Natural killer cell treated with Interleukin-12 subunit alpha and Interleukin-12 subunit beta and Interleukin-15 and Interleukin-18, amount 100 ng/mL, for 72 hours (primary cell): ENCODE data around the gene BTBD17. TPM values are rescaled to one million over a fixed set of nuclear protein-coding genes. Genes with fewer than 3 reads are reported as not detected.

Source experiments
- ATAC-seq, 2 donors: fragments of 150-1000 bp; cut with Tn5 transposase in 1 of 2; sonication (Bioruptor Pico), chemical (Tn5 transposase) in 1 of 2; 2 replicates each; pipeline ENCODE4 v1.10.0; 2021
- DNase-seq: peaks from one replicate; pipeline ENCODE4 v3.0.0; 2022; ENCODE audit warnings: low spot score
- H3K27ac Mint-ChIP-seq, 2 donors: 1 replicate in 1 of 2; 2 replicates in 1 of 2; pipeline ENCODE4 v1.8.0; 2022; ENCODE audit warnings: mixed read lengths in 2 of 2, mild to moderate bottlenecking in 1 of 2, moderate library complexity in 1 of 2
- H3K27me3 Mint-ChIP-seq, 2 donors: 1 replicate in 1 of 2; 2 replicates in 1 of 2; pipeline ENCODE4 v1.8.0; 2022; ENCODE audit warnings: mixed read lengths in 2 of 2
- H3K36me3 Mint-ChIP-seq: one replicate; pipeline ENCODE4 v1.8.0; 2022; ENCODE audit warnings: mixed read lengths
- H3K4me1 Mint-ChIP-seq, 2 donors: 1 replicate in 1 of 2; 2 replicates in 1 of 2; pipeline ENCODE4 v1.8.0; 2022; ENCODE audit warnings: low read depth in 2 of 2, mixed read lengths in 2 of 2, mild to moderate bottlenecking in 1 of 2
- H3K4me3 Mint-ChIP-seq: one replicate; pipeline ENCODE4 v1.8.0; 2022; ENCODE audit warnings: mixed read lengths
- H3K9me3 Mint-ChIP-seq: 2 replicates; pipeline ENCODE4 v1.8.0; 2022; ENCODE audit warnings: mixed read lengths
- total RNA-seq, 2 donors: library from RNA; stranded (reverse); gene quantifications; one replicate each; pipeline ENCODE4 v1.2.3, GENCODE V29; 2022

The BTBD17 gene
- total RNA-seq, 2 donors from 2014 or later, result not detected

DNA sequence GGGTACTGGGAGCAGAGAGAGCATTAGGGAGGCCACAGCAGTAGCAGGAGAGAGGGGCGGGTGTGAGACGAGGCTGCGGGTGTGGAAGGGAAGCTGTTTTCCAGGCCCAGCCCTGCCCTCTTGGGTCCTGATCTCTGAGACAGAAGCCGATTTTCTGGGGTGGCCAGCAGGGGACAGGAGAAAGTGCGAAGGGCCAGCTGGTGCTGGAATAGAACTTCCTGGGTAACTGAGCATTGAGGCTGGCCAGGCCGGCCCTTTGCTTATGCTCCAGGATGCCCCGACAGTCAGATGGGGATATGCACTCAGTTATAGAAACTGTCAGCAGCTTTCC is 804 bp downstream of the BTBD17 start:
- peaks cover 13 to 17% of the 10 kb centered on the region in 2 donors for H3K27me3 Mint-ChIP-seq
- no peak overlapping the region for H3K4me3 Mint-ChIP-seq
- no peaks in the 10 kb centered on the region for H3K36me3 Mint-ChIP-seq
- no peaks in the 10 kb centered on the region for H3K9me3 Mint-ChIP-seq
- H3K27ac Mint-ChIP-seq, result no peak overlapping the region
- DNase-seq, result no peak
- peaks cover 0 to 3% of the 10 kb centered on the region in 2 donors for H3K4me1 Mint-ChIP-seq
- no peak for ATAC-seq

DNA sequence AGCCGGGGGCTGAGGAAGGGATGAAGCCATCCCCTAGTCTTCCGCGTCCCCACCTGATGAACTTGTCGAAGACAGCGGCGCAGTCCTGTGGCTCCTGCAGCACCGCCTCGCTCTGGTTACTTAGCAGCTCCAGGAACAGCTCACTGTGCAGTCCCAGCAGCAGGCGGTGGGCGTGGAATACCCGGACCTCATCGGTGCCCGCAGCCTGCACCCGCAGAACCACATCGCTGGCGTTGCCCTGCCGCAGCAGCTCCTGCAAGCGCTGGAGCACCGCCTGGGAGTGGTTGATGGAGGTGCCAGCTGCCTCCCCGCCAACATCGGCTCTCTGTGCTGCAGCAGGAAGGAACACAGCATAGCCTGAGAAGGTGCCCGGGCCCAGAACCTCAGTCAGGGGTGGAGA is 1.8 kb downstream of the BTBD17 start:
- H3K9me3 Mint-ChIP-seq, result no peaks in the 10 kb centered on the region
- peaks cover 0 to 3% of the 10 kb centered on the region in 2 donors for H3K4me1 Mint-ChIP-seq
- peaks cover 13 to 17% of the 10 kb centered on the region in 2 donors for H3K27me3 Mint-ChIP-seq
- no peak for ATAC-seq
- H3K36me3 Mint-ChIP-seq, result no peaks in the 10 kb centered on the region
- H3K4me3 Mint-ChIP-seq, result no peak overlapping the region
- no peak for DNase-seq
- H3K27ac Mint-ChIP-seq, result no peak overlapping the region

DNA sequence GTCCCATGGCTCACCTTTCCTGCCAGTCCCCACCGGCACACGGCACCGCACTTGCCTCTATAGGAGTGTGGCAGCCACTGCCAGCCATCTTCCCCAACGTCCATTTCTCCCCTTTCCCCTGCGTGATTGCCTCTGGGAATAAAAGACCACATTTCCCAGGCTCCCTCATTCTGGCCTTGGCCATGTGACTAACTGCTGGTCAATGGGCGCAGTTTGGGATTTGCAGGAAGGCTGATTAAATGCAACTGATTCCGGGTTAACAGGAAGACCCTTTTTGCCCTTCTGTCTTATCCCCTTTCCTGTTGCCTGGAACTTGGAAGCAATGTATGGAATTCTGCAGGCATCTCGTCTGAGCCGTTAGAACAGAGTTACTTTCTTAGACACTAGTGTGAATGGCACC is 3.0 kb downstream of the BTBD17 start:
- H3K27me3 Mint-ChIP-seq, result peaks cover 17 to 22% of the 10 kb centered on the region in 2 donors
- H3K9me3 Mint-ChIP-seq, result no peaks in the 10 kb centered on the region
- no peak overlapping the region for H3K4me3 Mint-ChIP-seq
- ATAC-seq (no peak), DNase-seq (no peak)
- H3K27ac Mint-ChIP-seq, result no peak overlapping the region
- no peaks in the 10 kb centered on the region for H3K36me3 Mint-ChIP-seq
- peaks cover 0 to 7% of the 10 kb centered on the region in 2 donors for H3K4me1 Mint-ChIP-seq

DNA sequence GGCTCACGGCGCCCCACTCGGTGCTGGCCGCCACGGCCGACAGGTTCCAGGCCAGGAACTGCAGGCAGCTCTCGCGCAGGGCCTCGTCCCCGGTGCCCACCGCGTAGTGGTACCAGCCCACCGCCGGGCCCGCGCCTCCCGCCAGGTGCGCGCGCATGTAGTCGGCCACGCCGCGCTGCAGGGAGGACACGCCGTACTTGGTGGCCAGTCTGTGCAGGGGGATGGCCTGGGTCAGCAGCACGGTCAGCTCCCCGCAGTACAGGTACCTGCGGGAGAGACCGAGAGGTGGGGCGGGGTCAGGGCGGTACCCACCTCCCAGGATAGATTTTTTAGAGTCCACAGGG is 4.2 kb downstream of the BTBD17 start:
- Mint-ChIP-seq H3K4me3 (no peak overlapping the region), H3K9me3 (no peaks in the 10 kb centered on the region), H3K27me3 (peaks cover 17 to 26% of the 10 kb centered on the region in 2 donors), H3K27ac (no peak overlapping the region), H3K4me1 (peaks cover 0 to 7% of the 10 kb centered on the region in 2 donors), H3K36me3 (no peaks in the 10 kb centered on the region)
- DNase-seq, result no peak
- no peak for ATAC-seq

DNA sequence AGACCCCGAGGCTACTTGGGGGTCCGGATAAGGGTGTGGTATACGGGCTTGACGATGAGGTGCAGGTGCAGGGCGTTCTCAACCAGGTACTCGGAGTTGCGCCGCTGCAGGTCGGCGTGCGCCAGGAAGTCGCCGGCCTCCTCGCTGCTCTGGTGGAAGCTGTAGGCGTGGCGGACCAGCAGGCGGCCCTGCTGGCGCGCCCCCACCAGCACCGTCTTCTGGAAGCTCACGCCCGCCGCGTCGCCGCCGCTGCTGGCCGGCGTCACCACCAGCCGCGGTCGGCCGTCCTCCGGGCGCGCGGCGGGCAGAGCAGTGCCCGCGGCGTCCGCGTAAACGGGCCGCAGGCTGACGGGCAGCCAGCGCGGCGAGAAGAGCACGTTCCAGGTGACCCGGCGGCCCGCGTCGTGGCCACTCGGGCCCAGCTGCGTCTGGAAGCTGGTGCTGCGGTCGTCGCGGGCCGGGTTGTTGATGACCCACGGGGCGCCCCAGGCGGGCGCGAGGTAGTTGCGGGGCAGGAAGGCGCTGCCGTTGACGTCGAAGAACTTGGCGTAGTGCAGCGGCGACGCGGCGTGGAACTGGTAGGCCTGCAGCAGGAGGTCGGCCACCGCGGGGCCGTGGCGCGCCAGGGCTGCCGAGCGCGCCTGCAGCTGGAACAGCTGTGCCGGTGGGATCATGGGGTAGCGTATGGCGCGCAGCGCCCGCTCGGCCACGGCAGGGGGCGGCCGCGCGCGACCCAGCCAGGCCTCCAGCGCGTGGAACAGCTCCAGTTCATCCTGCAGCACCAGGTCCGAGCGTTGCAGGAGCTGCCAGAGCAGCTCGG is 4.8 kb downstream of the BTBD17 start:
- ATAC-seq (peak; percentile 25 to 32), DNase-seq (no peak)
- no peak overlapping the region for H3K27ac Mint-ChIP-seq
- H3K27me3 Mint-ChIP-seq, result peaks cover 17 to 26% of the 10 kb centered on the region in 2 donors
- H3K4me1 Mint-ChIP-seq, result peaks cover 0 to 7% of the 10 kb centered on the region in 2 donors
- no peaks in the 10 kb centered on the region for H3K9me3 Mint-ChIP-seq
- H3K4me3 Mint-ChIP-seq, result no peak overlapping the region
- no peaks in the 10 kb centered on the region for H3K36me3 Mint-ChIP-seq

DNA sequence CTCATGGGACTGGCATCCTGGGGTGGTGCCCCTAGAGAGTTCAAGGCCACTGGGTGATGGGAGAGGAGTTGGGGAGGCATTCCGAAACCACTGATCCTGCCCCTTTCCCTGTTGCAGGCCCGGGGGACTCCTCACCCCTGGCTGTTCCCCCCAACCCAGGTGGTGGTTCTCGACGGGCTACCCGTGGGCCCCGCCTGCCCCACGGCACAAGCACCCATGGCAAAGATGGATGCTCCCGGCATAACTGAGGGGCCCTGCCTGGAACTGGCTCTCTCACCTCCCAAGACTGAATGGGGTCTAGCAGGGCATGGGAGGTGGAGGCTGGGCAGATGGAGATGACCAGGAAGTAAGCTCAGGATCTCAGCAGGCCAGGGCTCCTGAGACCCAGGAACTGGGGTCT is 6.6 kb downstream of the BTBD17 start:
- H3K36me3 Mint-ChIP-seq, result no peaks in the 10 kb centered on the region
- ATAC-seq (no peak), DNase-seq (no peak)
- H3K4me1 Mint-ChIP-seq, result peaks cover 0 to 7% of the 10 kb centered on the region in 2 donors
- no peak overlapping the region for H3K4me3 Mint-ChIP-seq
- H3K27ac Mint-ChIP-seq, result no peak overlapping the region
- H3K9me3 Mint-ChIP-seq, result no peaks in the 10 kb centered on the region
- H3K27me3 Mint-ChIP-seq, result peaks cover 9 to 25% of the 10 kb centered on the region in 2 donors

DNA sequence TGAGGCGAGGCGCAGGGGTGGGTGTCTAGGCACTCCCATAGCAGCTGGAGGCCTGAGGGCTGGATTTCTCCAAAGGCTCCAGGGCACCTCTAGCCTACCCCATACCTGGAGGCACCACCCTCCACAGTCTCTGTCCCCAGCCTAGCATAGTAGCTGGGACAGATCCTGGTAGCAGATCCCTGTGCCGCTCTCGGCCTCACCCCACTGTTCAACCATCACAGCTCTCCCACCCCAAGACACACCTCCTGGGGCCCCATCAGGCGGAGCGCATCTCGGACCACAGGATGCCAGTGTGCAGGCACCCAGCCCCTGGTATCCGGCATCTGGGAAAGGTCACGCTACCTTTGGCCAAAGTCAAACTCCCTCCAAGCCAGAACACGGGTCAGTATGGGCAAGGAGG is 7.1 kb downstream of the BTBD17 start:
- Mint-ChIP-seq H3K36me3 (no peaks in the 10 kb centered on the region), H3K27ac (no peak overlapping the region), H3K4me3 (no peak overlapping the region), H3K4me1 (peaks cover 0 to 7% of the 10 kb centered on the region in 2 donors), H3K27me3 (peaks cover 9 to 27% of the 10 kb centered on the region in 2 donors), H3K9me3 (no peaks in the 10 kb centered on the region)
- DNase-seq (no peak), ATAC-seq (peak in 1 of 2 donors; percentile 3)

DNA sequence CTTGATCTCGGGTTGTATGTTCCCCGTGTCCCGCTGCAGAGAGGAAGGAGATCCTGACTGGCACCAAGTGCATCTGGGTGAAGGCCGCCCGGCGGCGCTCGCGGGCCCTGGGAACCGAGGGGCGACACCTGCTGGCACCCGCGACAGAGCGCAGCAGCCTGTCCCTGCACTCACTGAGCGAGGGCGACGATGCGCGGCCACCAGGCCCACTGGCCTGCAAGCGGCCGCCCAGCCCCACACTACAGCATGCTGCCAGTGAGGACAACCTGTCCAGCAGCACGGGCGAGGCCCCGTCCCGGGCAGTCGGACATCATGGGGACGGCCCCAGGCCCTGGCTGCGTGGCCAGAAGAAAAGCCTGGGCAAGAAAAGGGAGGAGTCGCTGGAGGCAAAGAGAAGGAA is 7.5 kb downstream of the BTBD17 start:
- Mint-ChIP-seq H3K27me3 (peaks cover 9 to 27% of the 10 kb centered on the region in 2 donors), H3K36me3 (no peaks in the 10 kb centered on the region), H3K4me1 (peaks cover 0 to 7% of the 10 kb centered on the region in 2 donors)

DNA sequence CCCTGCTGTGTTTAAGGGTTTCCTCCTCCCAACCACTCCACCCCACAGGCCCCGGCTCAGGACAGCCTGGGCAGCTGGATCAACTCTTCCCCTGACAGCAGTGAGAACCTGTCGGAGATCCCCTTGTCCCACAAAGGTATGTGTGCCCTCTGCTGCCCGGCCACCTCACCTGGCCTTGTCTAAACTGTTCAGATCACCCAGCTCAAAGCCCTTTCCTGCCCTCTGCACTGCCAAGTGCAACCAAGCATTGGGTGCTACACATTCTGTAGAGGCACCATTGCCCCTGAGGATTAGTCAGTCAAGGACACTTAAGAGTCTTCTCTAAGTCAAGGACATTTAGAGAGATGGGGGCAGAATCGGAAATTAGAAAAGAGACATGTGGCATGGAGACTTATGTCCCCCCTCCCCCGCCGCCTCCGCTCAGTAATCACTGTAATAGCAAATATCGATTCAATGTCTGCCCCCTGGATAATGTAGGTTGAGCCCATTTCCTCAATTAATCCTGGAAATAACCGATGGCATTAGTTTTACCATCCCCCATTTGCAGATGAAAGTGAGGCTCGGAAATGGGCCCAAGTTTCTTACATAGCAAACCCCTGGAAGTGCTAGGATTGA is 8.1 kb downstream of the BTBD17 start:
- H3K4me1 Mint-ChIP-seq, result peaks cover 0 to 4% of the 10 kb centered on the region in 2 donors
- DNase-seq (no peak), ATAC-seq (no peak)
- H3K9me3 Mint-ChIP-seq, result no peaks in the 10 kb centered on the region
- no peak overlapping the region for H3K4me3 Mint-ChIP-seq
- H3K27me3 Mint-ChIP-seq, result peaks cover 7 to 26% of the 10 kb centered on the region in 2 donors
- no peak overlapping the region for H3K27ac Mint-ChIP-seq
- H3K36me3 Mint-ChIP-seq, result no peaks in the 10 kb centered on the region

More for the DNA sequence above, 7.5 kb downstream of the BTBD17 start:
- ATAC-seq (peak; percentile 65 to 75), DNase-seq (no peak)
- no peak overlapping the region for H3K27ac Mint-ChIP-seq
- H3K4me3 Mint-ChIP-seq, result no peak overlapping the region
- H3K9me3 Mint-ChIP-seq, result no peaks in the 10 kb centered on the region

DNA sequence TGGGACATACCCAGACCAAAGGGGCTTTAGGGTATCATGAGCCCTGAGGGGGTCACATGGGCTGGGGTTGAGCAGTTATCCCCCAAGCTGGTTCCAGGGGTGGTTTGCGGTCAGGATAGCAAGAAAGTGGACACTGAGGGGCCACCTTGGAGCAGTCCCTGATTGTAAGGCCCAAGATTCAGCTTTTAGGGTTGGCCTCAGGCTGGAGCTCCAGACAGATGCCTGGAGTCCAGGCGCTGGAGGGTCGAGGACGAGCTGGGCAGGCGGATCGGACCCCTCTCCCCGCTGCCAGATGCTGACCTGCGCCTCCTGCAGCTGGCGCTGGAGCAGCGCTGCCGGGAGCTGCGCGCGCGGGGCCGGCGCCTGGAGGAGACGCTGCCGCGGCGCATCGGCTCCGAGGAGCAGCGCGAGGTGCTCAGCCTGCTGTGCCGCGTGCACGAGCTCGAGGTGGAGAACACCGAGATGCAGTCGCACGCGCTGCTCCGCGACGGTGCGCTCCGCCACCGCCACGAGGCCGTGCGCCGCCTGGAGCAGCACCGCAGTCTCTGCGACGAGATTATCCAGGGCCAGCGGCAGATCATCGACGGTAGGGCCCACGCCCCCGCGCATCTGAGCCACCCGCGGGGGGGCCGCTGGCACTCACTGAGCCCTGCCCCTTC is 10.0 kb downstream of the BTBD17 start:
- no peak for DNase-seq
- no peak for ATAC-seq
- Mint-ChIP-seq H3K36me3 (no peaks in the 10 kb centered on the region), H3K9me3 (no peaks in the 10 kb centered on the region), H3K27me3 (peaks cover 9 to 26% of the 10 kb centered on the region in 2 donors), H3K4me3 (no peak overlapping the region), H3K4me1 (peaks cover 0 to 3% of the 10 kb centered on the region in 2 donors), H3K27ac (no peak overlapping the region)

DNA sequence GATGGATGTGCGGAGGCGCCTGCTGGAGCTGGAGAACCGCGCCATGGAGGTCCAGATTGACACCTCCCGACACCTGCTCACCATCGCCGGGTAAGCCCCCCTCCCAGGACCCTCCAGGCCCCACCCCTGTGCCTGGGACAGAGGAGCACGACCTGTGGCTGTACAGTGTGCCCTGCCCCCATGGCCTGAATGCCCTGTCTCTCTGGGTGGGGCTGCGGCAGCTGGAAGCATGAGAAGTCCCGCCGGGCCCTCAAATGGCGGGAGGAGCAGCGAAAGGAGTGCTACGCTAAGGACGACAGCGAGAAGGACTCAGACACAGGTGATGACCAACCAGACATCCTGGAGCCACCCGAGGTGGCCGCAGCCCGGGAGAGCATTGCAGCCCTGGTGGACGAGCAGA is 11.2 kb downstream of the BTBD17 start:
- Mint-ChIP-seq H3K9me3 (no peaks in the 10 kb centered on the region), H3K27me3 (peaks cover 9 to 26% of the 10 kb centered on the region in 2 donors), H3K4me3 (no peak overlapping the region), H3K4me1 (peaks cover 0 to 3% of the 10 kb centered on the region in 2 donors), H3K27ac (no peak overlapping the region), H3K36me3 (no peaks in the 10 kb centered on the region)
- DNase-seq, result no peak
- no peak for ATAC-seq

DNA sequence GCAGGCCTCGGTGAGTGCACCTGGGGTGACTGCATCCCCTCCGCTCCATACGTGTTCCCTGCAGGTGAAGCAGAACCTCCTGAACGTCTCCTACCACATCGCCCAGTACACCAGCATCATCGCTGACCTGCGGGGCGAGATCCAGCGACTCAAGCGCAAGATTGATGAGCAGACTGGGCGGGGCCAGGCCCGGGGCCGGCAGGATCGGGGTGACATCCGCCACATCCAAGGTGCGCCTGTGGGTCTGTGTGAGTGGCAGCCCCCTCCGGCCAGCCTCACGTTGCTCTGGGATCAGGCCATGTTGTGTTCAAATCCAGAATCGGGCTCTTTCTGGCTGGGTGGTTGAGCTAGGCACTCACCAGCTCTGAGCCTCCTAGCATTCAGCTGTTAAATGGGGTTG is 12.5 kb downstream of the BTBD17 start:
- peaks cover 9 to 21% of the 10 kb centered on the region in 2 donors for H3K27me3 Mint-ChIP-seq
- no peak for DNase-seq
- no peak for ATAC-seq
- H3K9me3 Mint-ChIP-seq, result no peaks in the 10 kb centered on the region
- H3K4me3 Mint-ChIP-seq, result no peak overlapping the region
- no peaks in the 10 kb centered on the region for H3K36me3 Mint-ChIP-seq
- peaks cover 0 to 3% of the 10 kb centered on the region in 2 donors for H3K4me1 Mint-ChIP-seq
- H3K27ac Mint-ChIP-seq, result no peak overlapping the region

DNA sequence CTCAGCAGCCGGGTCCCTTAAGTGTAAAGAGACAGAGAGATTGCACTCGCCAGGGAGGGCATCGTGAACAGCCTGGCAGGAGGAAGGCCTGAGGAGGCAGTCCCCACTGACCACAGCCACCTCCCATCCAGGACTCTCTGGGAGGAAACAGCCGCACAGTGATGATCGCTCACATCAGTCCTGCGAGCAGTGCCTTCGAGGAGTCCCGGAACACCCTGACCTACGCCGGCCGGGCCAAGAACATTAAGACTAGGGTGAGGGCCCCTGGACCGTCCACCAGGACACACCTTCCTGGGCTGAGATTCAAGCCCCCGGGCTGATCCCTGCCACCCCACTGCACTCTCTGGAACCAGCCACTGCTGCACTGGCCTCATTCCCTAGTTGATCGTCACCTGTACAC is 14.0 kb downstream of the BTBD17 start:
- H3K27me3 Mint-ChIP-seq, result peaks cover 9 to 12% of the 10 kb centered on the region in 2 donors

More for the DNA sequence above, 14.0 kb downstream of the BTBD17 start:
- Mint-ChIP-seq H3K36me3 (no peaks in the 10 kb centered on the region), H3K27ac (no peak overlapping the region), H3K9me3 (no peaks in the 10 kb centered on the region), H3K4me3 (no peak overlapping the region), H3K4me1 (no peaks in the 10 kb centered on the region)
- DNase-seq (no peak), ATAC-seq (no peak)
